Spinal cord (tissue), 10 donors: ENCODE measurements around the gene ATG5. TPM values are rescaled to one million over a fixed set of nuclear protein-coding genes. Genes with fewer than 3 reads are reported as not detected.

Experiments used
- DNase-seq, 6 donors: peaks; one replicate each; pipeline versions ENCODE4 v3.0.0 to v3.0.0-alpha.2; 2013 to 2015; ENCODE audit warnings: low spot score in 6 of 6, low read depth in 4 of 6
- H3K27ac ChIP-seq: one replicate; pipeline ENCODE4 v1.5.1; 2013; ENCODE audit warnings: low read depth, low read length, control low read depth
- H3K27me3 ChIP-seq: one replicate; pipeline ENCODE4 v1.6.1; 2013; ENCODE audit warnings: low read length; ENCODE audit not compliant: control insufficient read depth, insufficient read depth
- H3K36me3 ChIP-seq: one replicate; pipeline ENCODE4 v1.6.1; 2013; ENCODE audit warnings: low read length; ENCODE audit not compliant: control insufficient read depth, insufficient read depth
- H3K4me1 ChIP-seq: one replicate; pipeline ENCODE4 v1.6.1; 2013; ENCODE audit warnings: low read length; ENCODE audit not compliant: control insufficient read depth, insufficient read depth
- H3K4me3 ChIP-seq: one replicate; pipeline ENCODE4 v1.5.1; 2013; ENCODE audit warnings: low read depth, low read length, control low read depth
- H3K9me3 ChIP-seq: one replicate; pipeline ENCODE4 v1.6.1; 2013; ENCODE audit warnings: low read length; ENCODE audit not compliant: control insufficient read depth, insufficient read depth
- WGBS: methylation state at CpG from one replicate; pipeline ENCODE4 v1.1.5; 2013; ENCODE audit warnings: missing lambda C conversion rate; ENCODE audit not compliant: insufficient coverage; 5-methylcytosine and 5-hydroxymethylcytosine counted together
- long read RNA-seq, 4 donors: transcript quantifications; one replicate each; lab custom pipeline, GENCODE V29; 2026
- polyA plus RNA-seq, 2 donors: library from polyadenylated mRNA; unstranded; fragments of 120-200 nt; gene quantifications; one replicate each; pipeline ENCODE4 v1.2.1, GENCODE V29; 2013; ENCODE audit not compliant: insufficient read length in 2 of 2
- total RNA-seq, 2 donors: library from RNA; depleted of rRNA in 1 of 2; stranded (reverse); fragments of 120-200 nt in 1 of 2; fragments of >200 nt in 1 of 2; gene quantifications; one replicate each; pipeline versions ENCODE4 v1.2.3 to v1.2.4, GENCODE V29; 2013 to 2014
- donor health status: healthy.

ATG5 gene
- total RNA-seq: 10 to 100 TPM; 37.4 to 63.8 TPM
- 10 to 100 TPM; 29.1 to 33.3 TPM for polyA plus RNA-seq
- long read RNA-seq, donor 1, transcript ATG5-208 (7 exons, 3,035 nt): minor isoform, 7 of 19 reads
- long read RNA-seq, donor 1, transcript ATG5-204 (8 exons, 3,216 nt): major isoform, 11 of 19 reads
- long read RNA-seq, donor 1, partial matches to known transcripts: 0 of 19 reads
- long read RNA-seq, donor 1, other reads (novel, unspliced or antisense): 0 of 19 reads
- long read RNA-seq, donor 2, partial matches to known transcripts: 0 of 3 reads
- long read RNA-seq, donor 2, other reads (novel, unspliced or antisense): 0 of 3 reads
- long read RNA-seq, donor 3, partial matches to known transcripts: 0 of 1 reads
- long read RNA-seq, donor 3, other reads (novel, unspliced or antisense): 0 of 1 reads
- long read RNA-seq, donor 4, transcript ATG5-204 (8 exons, 3,216 nt): major isoform, 13 of 17 reads
- long read RNA-seq, donor 4, partial matches to known transcripts: 0 of 17 reads
- long read RNA-seq, donor 4, other reads (novel, unspliced or antisense): 0 of 17 reads

- DNase-seq: peak; percentile 93 to 99 (median 98)
- H3K27me3 ChIP-seq: peaks cover 7% of the 10 kb centered on the region
- H3K4me3 ChIP-seq: peak within 1 kb of the TSS; percentile 99
- H3K4me1 ChIP-seq: peaks cover 7% of the 10 kb centered on the region
- WGBS: 2% methylated on average over 50 of the region's 56 CpGs
- H3K36me3 ChIP-seq: no peaks in the 10 kb centered on the region
- H3K9me3 ChIP-seq: no peaks in the 10 kb centered on the region
- peak within 1 kb of the TSS; percentile 89 for H3K27ac ChIP-seq
These were observed at the start of gene ATG5 for GRCh38 chr6:106325336-106326178. Gene ATG5, minus strand, starts transcription at chr6:106325760. Its CDS starts 9,552 bp downstream, at chr6:106316208.

GRCh38 chr6:106373502-106374239 is 48.1 kb upstream of the ATG5 start:
- Histone ChIP-seq H3K36me3 (no peaks in the 10 kb centered on the region), H3K27ac (no peak overlapping the region), H3K27me3 (no peaks in the 10 kb centered on the region), H3K9me3 (no peaks in the 10 kb centered on the region), H3K4me1 (no peaks in the 10 kb centered on the region), H3K4me3 (no peak overlapping the region)
- DNase-seq: no peak
- WGBS: no CpG with 5 or more reads among the region's 1 CpG

DNA sequence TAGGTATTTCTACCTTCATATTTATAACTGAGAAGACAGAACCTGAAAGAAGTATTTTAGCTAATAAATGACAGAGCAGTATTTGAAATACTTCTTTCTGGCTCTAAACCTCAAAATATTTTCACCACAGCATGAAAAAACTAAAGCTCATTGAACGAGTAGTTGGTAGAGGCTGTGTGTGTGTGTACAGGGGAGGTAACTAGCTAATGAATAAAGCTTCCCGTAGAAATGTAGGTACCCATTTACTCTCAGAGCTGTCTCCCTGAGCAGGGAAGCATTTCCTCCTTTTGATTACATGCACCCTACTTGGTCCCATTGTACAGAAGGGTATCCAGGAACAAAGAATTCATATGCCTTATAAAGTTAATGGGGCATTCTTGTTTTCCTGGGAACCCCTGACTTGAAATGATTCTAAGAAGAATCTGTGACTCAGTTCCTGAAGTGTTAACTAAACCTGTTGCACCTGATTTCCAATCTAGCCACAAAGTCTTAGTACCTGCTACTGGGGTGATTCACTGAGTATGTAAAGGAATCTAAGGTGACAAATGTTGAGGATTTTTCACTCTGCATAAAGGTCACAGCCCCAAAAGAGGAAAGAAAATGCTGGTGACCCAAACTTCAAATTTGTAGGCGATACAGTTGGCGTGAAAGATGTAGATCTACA is 47.4 kb upstream of the ATG5 start:
- Histone ChIP-seq H3K4me1 (no peaks in the 10 kb centered on the region), H3K27ac (no peak overlapping the region), H3K4me3 (no peak overlapping the region), H3K36me3 (no peaks in the 10 kb centered on the region), H3K27me3 (no peaks in the 10 kb centered on the region), H3K9me3 (no peaks in the 10 kb centered on the region)
- no CpG with 5 or more reads among the region's 4 CpGs for WGBS
- DNase-seq: no peak

DNA sequence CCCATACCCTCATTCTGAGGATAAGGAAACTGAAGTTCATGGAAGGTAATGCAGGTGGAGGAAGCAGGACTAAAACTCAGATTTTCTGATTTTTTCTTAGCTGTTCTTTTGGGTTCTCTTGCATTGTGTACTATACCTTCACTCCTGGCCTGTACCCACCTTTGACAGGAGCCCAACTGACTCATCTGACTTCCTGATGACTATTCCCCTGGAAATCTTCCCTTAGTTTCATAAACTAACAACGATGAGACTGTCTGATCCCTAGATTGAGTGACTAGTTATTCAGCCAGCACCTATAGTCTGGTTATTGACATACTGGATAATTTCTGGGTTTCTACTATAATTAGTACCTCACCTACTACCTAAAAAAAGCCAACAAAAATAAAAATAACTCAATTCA is 45.1 kb upstream of the ATG5 start:
- Histone ChIP-seq H3K9me3 (no peaks in the 10 kb centered on the region), H3K27me3 (no peaks in the 10 kb centered on the region), H3K27ac (no peak overlapping the region), H3K36me3 (no peaks in the 10 kb centered on the region), H3K4me3 (no peak overlapping the region), H3K4me1 (no peaks in the 10 kb centered on the region)
- DNase-seq: no peak
- no CpG with 5 or more reads among the region's 1 CpG for WGBS

DNA sequence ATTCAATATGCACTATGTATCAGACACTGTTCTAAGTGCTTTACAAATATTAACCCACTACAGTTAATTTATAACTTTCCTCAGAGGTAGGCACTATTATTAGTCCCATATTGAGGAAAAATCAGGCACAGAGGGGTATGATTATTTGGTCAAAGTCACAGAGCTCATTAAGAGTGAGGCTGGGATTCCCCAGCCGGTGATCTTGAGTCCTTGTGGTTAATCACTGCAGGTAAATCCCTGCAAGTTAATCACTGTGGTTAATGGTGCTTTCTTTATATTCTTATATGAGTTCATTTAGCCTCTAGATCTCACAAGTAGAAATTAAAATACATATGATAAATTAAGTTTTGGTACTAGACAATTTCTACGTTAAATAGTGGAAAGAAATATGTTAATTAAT is 44.2 kb upstream of the ATG5 start:
- Histone ChIP-seq H3K4me3 (no peak overlapping the region), H3K9me3 (no peaks in the 10 kb centered on the region), H3K36me3 (no peaks in the 10 kb centered on the region), H3K27ac (no peak overlapping the region), H3K4me1 (no peaks in the 10 kb centered on the region), H3K27me3 (no peaks in the 10 kb centered on the region)
- peak in 1 of 6 donors; percentile 76 for DNase-seq
- no CpG with 5 or more reads among the region's 2 CpGs for WGBS

GRCh38 chr6:106363401-106364138 is 38.0 kb upstream of the ATG5 start:
- Histone ChIP-seq H3K27me3 (peaks cover 22% of the 10 kb centered on the region), H3K9me3 (no peaks in the 10 kb centered on the region), H3K36me3 (no peaks in the 10 kb centered on the region), H3K27ac (no peak overlapping the region), H3K4me3 (no peak overlapping the region), H3K4me1 (peaks cover 13% of the 10 kb centered on the region)
- WGBS: 97% methylated on average over 3 of the region's 3 CpGs
- DNase-seq: no peak

DNA sequence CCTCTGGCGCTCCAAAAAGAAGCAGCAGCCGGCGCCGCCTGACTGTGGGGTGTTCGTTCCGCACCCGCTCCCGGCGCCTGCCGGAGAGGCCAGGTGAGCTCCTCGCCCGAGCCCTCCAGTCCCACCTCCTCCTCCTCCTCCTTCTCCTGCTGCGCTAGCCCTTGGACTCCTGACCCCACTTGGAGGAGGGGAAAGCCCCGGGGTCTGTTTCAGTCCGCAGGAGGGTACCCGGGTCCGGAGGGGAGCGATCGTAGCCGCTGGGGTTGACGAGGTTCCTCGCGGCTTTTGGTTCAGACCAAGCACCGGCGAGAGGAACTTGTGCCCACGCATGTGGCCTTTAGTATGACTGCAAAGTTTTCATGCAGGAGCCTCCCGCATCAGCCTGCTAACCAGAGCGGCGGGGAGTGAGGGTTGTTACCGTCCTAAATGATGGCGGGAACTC is 35.5 kb upstream of the ATG5 start:
- Histone ChIP-seq H3K4me3 (peak overlapping the region; percentile 32), H3K36me3 (no peaks in the 10 kb centered on the region), H3K9me3 (no peaks in the 10 kb centered on the region), H3K4me1 (peaks cover 13% of the 10 kb centered on the region), H3K27ac (no peak overlapping the region), H3K27me3 (peaks cover 24% of the 10 kb centered on the region)
- peak in 2 of 6 donors; percentile 5 to 17 for DNase-seq
- under 1% methylated on average over 28 of the region's 31 CpGs for WGBS

- Histone ChIP-seq H3K36me3 (no peaks in the 10 kb centered on the region), H3K4me3 (peak within 1 kb of the TSS; percentile 32), H3K27me3 (peaks cover 24% of the 10 kb centered on the region), H3K27ac (no peak within 1 kb of the TSS), H3K4me1 (peaks cover 13% of the 10 kb centered on the region), H3K9me3 (no peaks in the 10 kb centered on the region)
- DNase-seq: peak in 2 of 6 donors; percentile 58 to 72
- WGBS: under 1% methylated on average over 66 of the region's 66 CpGs
These were observed 34.9 kb upstream of the ATG5 start, which contains the start of gene CRYBG1 for GRCh38 chr6:106360410-106360988. Gene CRYBG1, plus strand, starts transcription at chr6:106360717. Its CDS starts 192 bp downstream, at chr6:106360909.
